Glomerular endothelial cell (primary cell): Measurements from ENCODE around the gene FAN1. TPM values are rescaled to one million over a fixed set of nuclear protein-coding genes. Genes with fewer than 3 reads are reported as not detected.

Experiments
- DNase-seq: peaks from one replicate; pipeline ENCODE4 v3.0.0-alpha.2; 2011; ENCODE audit warnings: low read depth, low spot score; ENCODE audit errors: extremely low read depth
- total RNA-seq: library from RNA; depleted of rRNA; stranded (reverse); fragments of >200 nt; gene quantifications from 2 replicates; pipeline ENCODE4 v1.2.3, GENCODE V29; 2015

Gene FAN1
- total RNA-seq, 1 donor from 2014 or later: 9.7 TPM

DNA sequence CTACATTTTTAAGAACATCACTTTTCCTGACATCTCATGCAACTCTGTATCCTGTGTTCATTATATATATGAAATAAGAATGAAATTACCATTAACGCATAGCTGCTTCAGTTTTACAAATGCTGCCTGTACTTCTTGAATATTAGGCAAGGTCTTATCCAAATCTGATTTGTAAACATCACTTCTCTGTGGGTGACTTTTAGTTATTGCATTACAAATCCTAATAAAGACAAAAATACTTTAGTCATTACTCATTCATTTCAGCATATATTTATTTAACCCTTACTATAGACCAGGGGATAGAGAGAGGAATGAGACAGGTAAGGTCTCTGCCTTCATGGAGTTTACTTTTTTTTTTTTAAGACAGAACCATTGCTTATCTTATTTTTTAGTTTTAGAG lies 51.0 kb downstream of the FAN1 start:
- DNase-seq: no peak

GRCh38 chr15:30956216-30957124 lies 52.8 kb downstream of the FAN1 start:
- no peak for DNase-seq

- DNase-seq: no peak
These were observed 54.5 kb downstream of the FAN1 start for GRCh38 chr15:30958219-30958618.

GRCh38 chr15:30962079-30962478 lies 58.4 kb downstream of the FAN1 start:
- no peak for DNase-seq

DNA sequence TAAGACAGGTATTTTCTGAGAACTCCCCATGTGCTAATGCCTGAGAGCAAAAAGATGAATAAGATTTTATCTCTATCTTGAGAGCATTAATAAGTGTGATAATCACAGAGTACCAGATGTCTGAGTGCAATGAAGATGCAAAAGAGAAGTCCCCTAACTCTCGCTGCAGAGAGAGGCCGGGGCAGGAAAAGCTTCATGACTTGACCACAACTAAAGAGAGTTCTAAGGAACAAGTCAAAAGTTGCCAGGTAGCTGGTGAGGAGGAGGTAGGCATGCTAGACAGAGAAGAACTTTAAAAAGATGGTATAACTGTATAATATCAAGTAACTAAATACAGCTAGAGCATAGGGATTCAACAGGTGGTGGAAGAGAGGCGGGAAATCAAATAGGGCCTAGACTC lies 58.9 kb downstream of the FAN1 start:
- DNase-seq: no peak

DNA sequence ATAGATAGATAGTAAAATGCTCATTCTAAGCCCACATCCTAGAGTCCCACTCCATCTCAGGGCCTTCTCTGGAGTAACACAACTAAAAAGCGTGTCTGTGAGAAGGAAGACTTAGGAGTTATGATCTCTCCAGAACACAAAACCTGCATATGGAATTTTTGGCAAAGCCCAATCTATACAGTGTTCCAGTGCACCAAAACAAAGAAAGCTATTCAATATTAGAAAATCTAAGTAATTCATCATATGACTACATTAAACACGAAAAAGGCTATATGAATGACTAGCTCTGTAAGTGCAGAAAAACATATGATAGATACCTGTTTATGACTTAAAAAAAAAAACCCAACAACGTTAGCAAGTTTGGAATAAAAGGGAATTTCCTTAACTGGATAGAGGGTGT lies 60.0 kb downstream of the FAN1 start:
- DNase-seq: no peak

- DNase-seq: no peak
These were observed 66.0 kb downstream of the FAN1 start for GRCh38 chr15:30969724-30970123.

GRCh38 chr15:30973379-30973778 lies 69.7 kb downstream of the FAN1 start:
- no peak for DNase-seq

- no peak for DNase-seq
These were observed 70.4 kb downstream of the FAN1 start for GRCh38 chr15:30974112-30974511.

DNA sequence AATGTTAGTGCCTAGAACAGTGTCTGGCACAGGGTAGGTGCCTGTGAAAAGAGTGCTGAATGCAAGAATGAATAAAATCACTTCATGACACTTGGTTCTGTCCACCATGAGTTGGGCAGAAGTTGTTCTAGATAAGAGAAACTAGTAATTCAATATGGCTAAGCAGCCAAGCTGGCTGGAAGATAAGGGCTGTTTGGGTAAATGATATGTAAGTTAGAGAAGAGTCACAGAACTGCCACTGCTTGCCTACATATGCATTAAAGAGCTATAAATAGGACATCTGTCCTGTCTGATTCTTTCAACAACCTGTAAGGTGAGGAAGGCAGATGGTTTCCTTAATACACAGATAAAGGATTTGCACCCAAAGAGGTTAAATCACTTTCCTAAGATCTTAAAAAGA lies 74.6 kb downstream of the FAN1 start:
- DNase-seq: no peak

- no peak for DNase-seq
These were observed 75.7 kb downstream of the FAN1 start for GRCh38 chr15:30979457-30979856.

- DNase-seq: no peak
These were observed 80.4 kb downstream of the FAN1 start for GRCh38 chr15:30984118-30984517.

DNA sequence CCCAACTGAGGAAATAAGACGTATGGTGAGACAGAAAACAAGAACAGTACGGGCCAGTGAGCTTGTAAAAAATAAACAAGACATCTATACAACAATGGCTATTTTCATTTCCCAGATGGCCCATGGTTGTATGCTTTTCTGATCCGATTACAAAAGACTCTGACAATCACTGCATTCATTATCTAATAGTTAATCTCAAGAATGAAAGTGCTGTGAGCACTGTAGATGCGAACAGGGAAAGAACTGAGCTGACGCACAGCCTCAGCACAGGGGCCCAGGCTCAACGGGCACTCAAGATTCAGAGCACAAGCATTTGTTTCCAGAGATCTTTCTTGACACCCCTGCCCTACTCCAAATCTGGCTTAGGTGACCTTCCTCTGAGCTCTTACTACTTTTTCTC lies 80.8 kb downstream of the FAN1 start:
- no peak for DNase-seq

- DNase-seq: no peak
These were observed 81.4 kb downstream of the FAN1 start for GRCh38 chr15:30985081-30985531.

DNA sequence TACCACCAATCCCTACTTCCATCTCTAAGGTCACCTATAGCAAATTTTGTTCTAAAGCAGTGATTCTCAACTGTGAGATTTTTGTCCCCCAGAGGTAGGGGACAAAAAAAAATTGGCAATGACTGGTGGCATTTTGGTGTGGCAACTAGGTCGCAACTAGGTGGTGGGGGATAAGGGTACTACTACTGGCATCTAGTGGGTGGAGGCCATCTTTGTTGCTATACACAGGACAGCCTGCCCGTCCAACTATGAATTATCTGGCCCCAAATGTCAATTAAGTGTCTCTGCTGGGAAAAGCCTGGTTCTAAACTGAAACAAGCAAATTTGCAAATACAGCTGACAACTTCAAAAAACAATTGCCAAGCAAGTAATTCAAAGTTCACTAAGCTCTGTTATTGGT lies 86.3 kb downstream of the FAN1 start:
- no peak for DNase-seq

GRCh38 chr15:30990446-30991254 lies 86.9 kb downstream of the FAN1 start:
- no peak for DNase-seq

DNA sequence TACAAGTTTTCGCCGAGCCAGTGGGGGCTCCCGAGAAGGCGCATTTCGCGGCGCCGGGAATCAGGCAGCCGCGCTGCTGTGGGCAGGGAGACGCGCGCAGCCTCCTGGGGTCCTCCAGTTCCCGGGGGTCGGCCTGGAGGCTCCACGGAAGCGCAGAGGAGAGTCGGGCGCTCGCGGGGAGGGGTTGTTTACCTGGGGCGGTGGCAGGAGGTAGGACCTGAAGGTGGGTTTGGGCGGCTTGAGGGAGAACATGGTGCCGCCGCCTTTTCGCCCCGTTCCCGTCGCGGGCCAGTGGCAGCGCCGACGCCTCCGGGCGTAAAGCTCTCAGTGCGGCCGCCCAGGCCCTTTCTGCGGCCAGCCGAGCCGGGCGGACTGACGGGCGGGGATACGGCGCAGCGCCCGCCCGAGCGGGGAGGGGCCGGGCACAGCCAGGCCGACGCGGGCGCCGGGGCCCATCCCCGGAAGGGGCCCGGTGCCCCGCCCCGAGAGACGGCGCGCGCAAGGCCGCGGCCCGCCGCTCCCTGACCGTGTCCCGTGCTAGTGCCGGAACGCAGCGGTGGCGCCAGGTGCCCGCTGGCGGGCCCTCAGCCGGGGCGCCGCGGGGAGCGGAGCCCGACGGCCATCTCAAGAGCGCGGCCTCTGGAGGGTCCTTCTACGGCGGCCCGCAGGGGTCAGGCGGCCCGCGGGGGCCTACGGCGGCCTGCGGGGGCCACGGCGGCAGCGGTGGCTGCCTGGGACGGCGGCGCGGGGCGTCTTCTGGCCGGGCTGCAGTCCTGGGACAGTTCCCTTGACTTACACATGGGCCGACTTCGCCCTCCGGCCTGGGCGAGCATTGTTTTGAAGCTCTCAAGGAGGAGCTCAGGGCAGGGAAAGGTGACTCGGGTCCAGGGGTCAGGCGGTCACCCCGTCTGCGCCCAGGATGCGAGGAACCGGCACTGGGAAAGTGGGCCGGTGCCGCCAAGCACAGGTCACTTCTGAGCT lies 87.8 kb downstream of the FAN1 start, which contains the start of gene MTMR10:
MTMR10 (minus strand) TSS at position 374 of the 981 bp plus-strand sequence; CDS start at position 252, 122 bp downstream.
- no peak for DNase-seq

- no peak for DNase-seq
These were observed 88.6 kb downstream of the FAN1 start for GRCh38 chr15:30992249-30992864.
